Neural crest cell (in vitro differentiated cells): ENCODE results near the gene PRKCE. TPM values are rescaled to one million over a fixed set of nuclear protein-coding genes. Genes with fewer than 3 reads are reported as not detected.

ENCODE experiments used
- DNase-seq: peaks from one replicate; pipeline ENCODE4 v3.0.0; 2021; ENCODE audit warnings: low read depth, mixed read lengths, low spot score
- H3K27ac Mint-ChIP-seq: one replicate; pipeline ENCODE4 v1.8.0; 2021; ENCODE audit warnings: mild to moderate bottlenecking, mixed read lengths; ENCODE audit not compliant: unreplicated experiment
- H3K27me3 Mint-ChIP-seq: 2 replicates; pipeline ENCODE4 v1.8.0; 2021; ENCODE audit warnings: low read depth, mild to moderate bottlenecking, mixed read lengths
- H3K36me3 Mint-ChIP-seq: 2 replicates; pipeline ENCODE4 v1.8.0; 2021; ENCODE audit warnings: low read depth, mild to moderate bottlenecking, mixed read lengths
- H3K4me1 Mint-ChIP-seq: 2 replicates; pipeline ENCODE4 v1.8.0; 2021; ENCODE audit warnings: mixed read lengths
- H3K4me3 Mint-ChIP-seq: one replicate; pipeline ENCODE4 v1.8.0; 2021; ENCODE audit warnings: mild to moderate bottlenecking, mixed read lengths
- H3K9me3 Mint-ChIP-seq: 2 replicates; pipeline ENCODE4 v1.8.0; 2021; ENCODE audit warnings: mixed read lengths
- total RNA-seq: library from RNA; stranded (reverse); gene quantifications from 2 replicates; pipeline ENCODE4 v1.2.1, GENCODE V29; 2021
- TF ChIP-seq, protein P1 (sequence below): fragments of 200-600 bp; sonication (generic); conservative IDR thresholded peaks from 2 replicates; pipeline ENCODE4 v1.5.0; 2021; ENCODE audit warnings: antibody characterized with exemption, mild to moderate bottlenecking

The PRKCE gene
- total RNA-seq, 1 donor from 2014 or later, result 15.6 TPM

GRCh38 chr2:46067062-46067461 lies 415.6 kb downstream of the PRKCE start:
- no peak overlapping the region for H3K4me3 Mint-ChIP-seq
- DNase-seq, result no peak
- no peaks in the 10 kb centered on the region for H3K27me3 Mint-ChIP-seq
- no peak overlapping the region for H3K27ac Mint-ChIP-seq
- H3K4me1 Mint-ChIP-seq, result peaks cover 4% of the 10 kb centered on the region
- TF ChIP-seq, protein P1, sequence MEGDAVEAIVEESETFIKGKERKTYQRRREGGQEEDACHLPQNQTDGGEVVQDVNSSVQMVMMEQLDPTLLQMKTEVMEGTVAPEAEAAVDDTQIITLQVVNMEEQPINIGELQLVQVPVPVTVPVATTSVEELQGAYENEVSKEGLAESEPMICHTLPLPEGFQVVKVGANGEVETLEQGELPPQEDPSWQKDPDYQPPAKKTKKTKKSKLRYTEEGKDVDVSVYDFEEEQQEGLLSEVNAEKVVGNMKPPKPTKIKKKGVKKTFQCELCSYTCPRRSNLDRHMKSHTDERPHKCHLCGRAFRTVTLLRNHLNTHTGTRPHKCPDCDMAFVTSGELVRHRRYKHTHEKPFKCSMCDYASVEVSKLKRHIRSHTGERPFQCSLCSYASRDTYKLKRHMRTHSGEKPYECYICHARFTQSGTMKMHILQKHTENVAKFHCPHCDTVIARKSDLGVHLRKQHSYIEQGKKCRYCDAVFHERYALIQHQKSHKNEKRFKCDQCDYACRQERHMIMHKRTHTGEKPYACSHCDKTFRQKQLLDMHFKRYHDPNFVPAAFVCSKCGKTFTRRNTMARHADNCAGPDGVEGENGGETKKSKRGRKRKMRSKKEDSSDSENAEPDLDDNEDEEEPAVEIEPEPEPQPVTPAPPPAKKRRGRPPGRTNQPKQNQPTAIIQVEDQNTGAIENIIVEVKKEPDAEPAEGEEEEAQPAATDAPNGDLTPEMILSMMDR, result no peak
- H3K9me3 Mint-ChIP-seq, result no peaks in the 10 kb centered on the region
- H3K36me3 Mint-ChIP-seq, result no peaks in the 10 kb centered on the region

DNA sequence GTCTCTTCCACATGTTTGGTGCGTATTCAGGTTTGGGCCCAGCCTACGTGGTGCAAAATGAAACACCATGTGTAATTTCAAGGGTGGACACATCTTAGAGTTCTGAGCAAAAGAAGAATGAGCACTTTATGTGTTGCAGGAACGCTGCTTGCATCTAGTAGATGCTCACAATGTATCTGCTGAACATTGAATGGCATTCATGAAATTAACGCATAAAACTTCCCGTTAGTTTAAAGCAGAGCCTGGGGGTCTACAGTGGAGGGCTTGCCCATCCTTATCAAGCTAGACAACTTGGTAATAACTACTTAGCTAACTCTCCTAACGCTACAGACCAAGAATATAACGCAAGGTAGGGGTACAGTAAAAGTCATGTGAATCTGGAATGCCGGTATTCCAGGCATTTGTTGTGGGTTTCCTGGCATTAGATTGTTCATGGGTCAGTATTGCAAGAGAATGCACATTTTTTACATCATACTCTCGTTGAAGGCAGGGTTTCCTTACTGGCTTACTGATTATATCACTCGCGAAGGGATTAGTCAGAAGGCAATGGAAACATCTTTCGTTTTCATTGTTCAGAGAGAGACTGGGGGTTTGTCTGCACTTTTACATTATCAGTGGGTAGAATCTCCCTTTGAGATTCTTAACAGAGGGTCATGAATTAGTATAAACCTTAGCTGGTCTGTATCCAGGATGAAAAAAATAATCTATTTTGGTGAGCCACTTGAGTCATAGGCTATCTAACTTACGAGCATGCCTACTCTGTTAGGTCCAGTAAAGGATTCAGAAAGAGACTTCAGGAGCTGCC lies 416.2 kb downstream of the PRKCE start:
- TF ChIP-seq, protein P1, result no peak
- Mint-ChIP-seq H3K27me3 (no peaks in the 10 kb centered on the region), H3K36me3 (no peaks in the 10 kb centered on the region), H3K4me3 (no peak overlapping the region), H3K4me1 (peaks cover 4% of the 10 kb centered on the region), H3K27ac (no peak overlapping the region), H3K9me3 (no peaks in the 10 kb centered on the region)
- DNase-seq, result no peak

GRCh38 chr2:46068636-46069035 lies 417.2 kb downstream of the PRKCE start:
- H3K27ac Mint-ChIP-seq, result no peak overlapping the region
- H3K4me1 Mint-ChIP-seq, result no peaks in the 10 kb centered on the region
- H3K4me3 Mint-ChIP-seq, result no peak overlapping the region
- TF ChIP-seq, protein P1, result no peak
- no peaks in the 10 kb centered on the region for H3K9me3 Mint-ChIP-seq
- H3K36me3 Mint-ChIP-seq, result no peaks in the 10 kb centered on the region
- no peak for DNase-seq
- H3K27me3 Mint-ChIP-seq, result no peaks in the 10 kb centered on the region

- no peak for DNase-seq
- H3K4me3 Mint-ChIP-seq, result no peak overlapping the region
- H3K27ac Mint-ChIP-seq, result no peak overlapping the region
- no peaks in the 10 kb centered on the region for H3K27me3 Mint-ChIP-seq
- H3K36me3 Mint-ChIP-seq, result peaks cover 2% of the 10 kb centered on the region
- TF ChIP-seq, protein P1, result no peak
- no peaks in the 10 kb centered on the region for H3K4me1 Mint-ChIP-seq
- no peaks in the 10 kb centered on the region for H3K9me3 Mint-ChIP-seq
Observed at GRCh38 chr2:46071074-46071473, 419.6 kb downstream of the PRKCE start.

DNA sequence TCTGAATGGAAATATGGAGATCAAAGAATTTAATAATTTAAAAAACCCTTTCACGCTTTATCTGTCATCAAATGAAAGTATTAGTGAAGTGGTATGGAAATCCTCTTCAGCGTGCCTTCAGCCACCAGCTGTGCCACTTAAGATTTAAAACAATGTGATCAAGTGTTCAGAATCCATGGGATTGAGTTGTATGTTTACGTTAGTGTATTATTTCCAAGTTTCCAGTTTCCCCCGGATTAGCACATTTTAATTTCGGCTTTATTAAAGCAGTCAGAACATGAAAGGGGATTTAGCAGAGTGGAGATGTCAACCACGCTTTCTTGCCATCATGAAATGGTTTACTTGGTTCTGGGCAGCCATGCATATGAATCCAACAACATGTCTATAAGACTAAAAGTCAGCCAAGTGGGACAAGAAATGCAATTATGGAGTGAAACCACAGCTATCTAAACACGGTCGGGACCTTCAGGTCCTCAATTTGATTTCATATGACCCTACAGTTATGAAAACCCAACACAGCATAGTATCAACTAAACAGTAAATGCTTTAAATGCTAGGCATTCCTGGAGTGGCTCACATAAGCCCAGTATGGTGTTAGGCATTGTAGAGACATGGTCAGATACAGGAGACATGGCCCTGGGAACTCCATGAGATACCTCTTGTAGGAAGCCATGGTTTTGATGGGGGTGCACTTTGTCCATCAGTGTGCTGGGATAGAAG lies 420.8 kb downstream of the PRKCE start:
- no peaks in the 10 kb centered on the region for H3K27me3 Mint-ChIP-seq
- TF ChIP-seq, protein P1, result no peak
- H3K27ac Mint-ChIP-seq, result no peak overlapping the region
- no peaks in the 10 kb centered on the region for H3K9me3 Mint-ChIP-seq
- H3K4me3 Mint-ChIP-seq, result no peak overlapping the region
- DNase-seq, result no peak
- H3K36me3 Mint-ChIP-seq, result peaks cover 2% of the 10 kb centered on the region
- H3K4me1 Mint-ChIP-seq, result no peaks in the 10 kb centered on the region
